Ishikawa (cell line): ENCODE measurements around the gene NSMCE3.

Experiments
- CEBPB ChIP-seq: IDR thresholded peaks from 2 replicates; pipeline ENCODE4 v1.6.1; 2012
- CREB1 ChIP-seq: IDR thresholded peaks from 2 replicates; pipeline ENCODE4 v1.6.1; 2012; ENCODE audit warnings: low read depth
- EGR1 ChIP-seq: IDR thresholded peaks from 2 replicates; pipeline ENCODE4 v1.6.1; 2012
- EP300 ChIP-seq: IDR thresholded peaks from 2 replicates; pipeline ENCODE4 v1.6.1; 2012; ENCODE audit warnings: borderline replicate concordance
- FOXM1 ChIP-seq: IDR thresholded peaks from 2 replicates; pipeline ENCODE4 v1.6.1; 2012; ENCODE audit warnings: low read depth, borderline replicate concordance
- NFIC ChIP-seq: IDR thresholded peaks from 2 replicates; pipeline ENCODE4 v1.6.1; 2012
- RAD21 ChIP-seq: IDR thresholded peaks from 2 replicates; pipeline ENCODE4 v1.6.1; 2012; ENCODE audit warnings: low read depth
- REST ChIP-seq: IDR thresholded peaks from 2 replicates; pipeline ENCODE4 v1.6.1; 2012; ENCODE audit warnings: low read depth, mild to moderate bottlenecking
- TAF1 ChIP-seq: IDR thresholded peaks from 2 replicates; pipeline ENCODE4 v1.6.1; 2012; ENCODE audit warnings: low read depth, mild to moderate bottlenecking
- TCF12 ChIP-seq: IDR thresholded peaks from 2 replicates; pipeline ENCODE4 v1.6.1; 2012; ENCODE audit warnings: low read depth
- TEAD4 ChIP-seq: IDR thresholded peaks from 2 replicates; pipeline ENCODE4 v1.6.1; 2012
- USF1 ChIP-seq: IDR thresholded peaks from 2 replicates; pipeline ENCODE4 v1.6.1; 2012
- YY1 ChIP-seq: IDR thresholded peaks from 2 replicates; pipeline ENCODE4 v1.6.1; 2012; ENCODE audit warnings: low read depth
- ZBTB7A ChIP-seq: IDR thresholded peaks from 2 replicates; pipeline ENCODE4 v1.6.1; 2012; ENCODE audit warnings: low read depth
- TF ChIP-seq, protein P1 (sequence below): IDR thresholded peaks from 2 replicates; pipeline ENCODE4 v1.6.1; 2012

NSMCE3 gene

GRCh38 chr15:29242456-29243242, 27.0 kb downstream of the NSMCE3 start:
- TF ChIP-seq REST (peak; percentile 76), CREB1 (no peak)
- TF ChIP-seq, protein P1, sequence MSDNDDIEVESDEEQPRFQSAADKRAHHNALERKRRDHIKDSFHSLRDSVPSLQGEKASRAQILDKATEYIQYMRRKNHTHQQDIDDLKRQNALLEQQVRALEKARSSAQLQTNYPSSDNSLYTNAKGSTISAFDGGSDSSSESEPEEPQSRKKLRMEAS = peak; percentile 77

DNA sequence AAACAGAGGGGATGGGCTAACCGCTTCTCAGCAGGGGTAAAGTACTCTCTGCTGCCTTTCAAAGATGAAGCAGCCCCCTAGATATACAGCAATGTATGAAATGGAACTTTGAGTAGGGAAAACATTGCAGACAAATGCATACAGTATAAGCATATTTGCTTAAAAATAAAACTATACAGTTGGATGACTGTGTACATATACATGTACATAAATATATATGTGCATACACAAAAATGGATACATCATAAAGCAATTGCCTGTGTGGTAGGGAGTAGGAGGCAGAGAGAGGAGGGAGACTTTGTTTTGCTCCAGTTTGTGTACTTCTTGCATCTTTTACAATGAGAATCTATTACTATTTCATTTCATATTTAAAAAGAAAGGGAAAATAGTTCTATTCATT, 28.4 kb downstream of the NSMCE3 start:
- TF ChIP-seq TAF1 = no peak
- TF ChIP-seq CREB1 = no peak
- no peak for TF ChIP-seq EGR1
- TF ChIP-seq ZBTB7A = no peak

DNA sequence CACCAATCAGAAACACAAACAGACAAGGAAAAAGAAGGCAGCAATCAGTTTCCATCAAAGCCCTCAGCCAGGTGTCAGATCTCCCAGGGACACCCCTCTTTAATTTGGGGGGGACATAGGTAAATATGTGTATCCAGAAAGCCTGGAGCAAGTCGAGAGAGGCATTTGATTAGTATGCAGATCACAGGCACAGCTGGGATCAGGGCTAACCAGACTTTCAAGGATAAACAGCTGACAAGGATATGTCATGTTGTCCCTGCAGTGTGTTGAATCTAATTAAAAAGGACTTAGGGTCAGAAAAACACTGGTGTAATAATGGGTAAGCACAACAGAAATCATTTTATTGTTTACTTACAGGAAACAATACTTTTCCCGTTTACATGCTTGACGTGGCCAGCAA, 30.2 kb downstream of the NSMCE3 start:
- TF ChIP-seq TAF1 (no peak), FOXM1 (no peak), REST (no peak), NFIC (no peak), CEBPB (no peak), ZBTB7A (no peak), CREB1 (no peak)

GRCh38 chr15:29233566-29233965, 36.1 kb downstream of the NSMCE3 start:
- TF ChIP-seq FOXM1 = no peak
- TF ChIP-seq TEAD4 = no peak

- no peak for TF ChIP-seq TEAD4
These were observed 43.0 kb downstream of the NSMCE3 start for GRCh38 chr15:29226436-29227208.

DNA sequence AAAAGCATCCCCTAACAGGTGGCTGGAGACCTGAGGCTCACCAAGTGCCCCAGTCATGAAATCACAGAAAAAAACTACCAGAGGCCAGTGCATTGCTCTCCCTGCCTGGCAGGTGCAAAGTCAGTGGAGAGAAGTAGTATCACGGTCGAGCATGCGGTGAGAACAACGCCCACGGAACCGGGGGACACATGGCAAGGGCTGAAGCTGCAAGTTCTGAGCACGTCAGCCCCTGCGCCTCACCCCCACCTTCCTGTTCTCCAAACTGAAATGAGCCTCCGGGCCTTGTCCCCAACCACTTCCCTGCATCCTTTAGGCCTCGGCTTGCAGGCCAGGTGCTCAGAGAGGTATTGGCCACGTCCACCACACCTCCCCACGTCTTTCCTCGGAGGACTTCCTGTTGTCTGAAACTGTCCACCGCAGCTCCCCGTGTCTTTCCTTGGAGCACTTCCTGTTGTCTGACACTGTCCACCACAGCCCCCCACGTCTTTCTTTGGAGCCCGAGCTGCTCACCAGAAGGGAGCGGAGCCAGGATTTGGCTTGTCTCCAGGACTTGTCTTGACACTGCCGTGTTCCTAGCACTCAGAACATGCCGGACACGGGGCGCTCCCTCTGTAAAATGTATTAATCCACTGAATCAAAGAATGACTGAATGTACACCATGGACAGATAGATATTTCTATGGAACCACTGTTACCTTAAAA, 43.9 kb downstream of the NSMCE3 start:
- TF ChIP-seq CEBPB (no peak), REST (no peak), NFIC (no peak), ZBTB7A (no peak), EP300 (no peak)

- TF ChIP-seq NFIC (no peak), USF1 (no peak), ZBTB7A (no peak), TEAD4 (no peak), EP300 (no peak), YY1 (no peak), TCF12 (no peak), TAF1 (no peak), RAD21 (no peak), EGR1 (no peak), CREB1 (no peak), FOXM1 (no peak), REST (no peak), CEBPB (no peak)
- TF ChIP-seq, protein P1 = no peak
These were observed 46.0 kb downstream of the NSMCE3 start for GRCh38 chr15:29223640-29224039.
